ENCODE results near the gene STAT4.
"Not testable (repeated sequence)": the region's sequence is repeated elsewhere in the genome, so short reads cannot be mapped to it uniquely, and the experiment has no call there.

The STAT4 gene

DNA sequence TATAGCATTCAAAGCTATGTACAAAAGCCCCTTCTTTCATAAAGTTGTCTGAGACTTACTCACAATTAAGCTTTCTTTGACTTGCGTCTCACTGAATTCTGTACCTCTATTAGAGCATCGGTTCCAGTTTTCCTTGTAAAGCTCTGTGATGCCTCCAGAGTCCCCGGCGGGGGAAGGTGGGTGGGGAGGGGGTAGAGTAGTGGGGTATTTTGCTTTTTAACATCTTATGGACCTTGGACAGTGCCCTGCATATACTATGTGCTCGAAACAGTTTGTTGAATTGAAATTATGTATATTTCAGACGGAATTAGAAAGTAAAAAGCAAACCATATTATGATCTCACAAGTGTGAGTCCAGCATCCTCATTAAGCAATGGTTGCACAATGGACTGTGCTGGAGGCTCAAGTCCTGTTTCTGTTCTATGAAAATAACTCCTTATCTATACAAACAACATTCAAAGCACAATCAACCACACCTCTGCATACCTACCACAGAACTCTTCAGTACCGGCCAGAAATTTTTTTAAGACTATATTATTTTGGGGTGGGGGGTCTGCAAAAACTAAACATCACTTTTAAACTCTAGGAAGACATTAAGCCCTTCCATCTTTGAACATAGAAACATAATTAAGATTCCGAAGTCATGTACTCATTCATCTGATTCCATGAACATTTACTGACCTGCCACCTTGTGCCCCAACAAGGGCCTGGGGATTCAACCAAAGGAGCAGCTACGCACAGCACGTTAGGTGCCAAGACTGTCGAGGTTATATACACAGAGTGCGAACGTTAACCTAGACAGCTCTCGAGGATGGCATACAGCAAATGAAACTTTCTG, 137.7 kb downstream of the STAT4 start:
- no peak for DNase-seq

DNA sequence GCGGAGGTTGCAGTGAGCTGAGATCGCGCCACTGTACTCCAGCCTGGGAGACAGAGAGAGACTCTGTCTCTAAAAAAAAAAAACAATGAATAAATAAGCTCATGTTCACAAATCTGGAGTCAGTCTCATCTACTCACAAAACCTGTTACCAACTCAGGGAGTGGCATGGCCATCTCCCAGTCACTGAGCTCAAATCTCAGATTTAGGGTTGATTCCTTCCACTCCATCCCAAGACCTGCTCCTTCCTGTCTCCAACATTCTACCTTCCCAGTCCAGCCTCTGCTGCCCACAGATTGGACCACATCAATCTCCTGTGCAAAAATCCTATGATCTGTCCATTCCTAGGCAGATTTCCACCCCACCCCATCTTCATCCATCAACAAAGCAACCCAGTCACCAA, 138.4 kb downstream of the STAT4 start:
- no peak for DNase-seq

DNA sequence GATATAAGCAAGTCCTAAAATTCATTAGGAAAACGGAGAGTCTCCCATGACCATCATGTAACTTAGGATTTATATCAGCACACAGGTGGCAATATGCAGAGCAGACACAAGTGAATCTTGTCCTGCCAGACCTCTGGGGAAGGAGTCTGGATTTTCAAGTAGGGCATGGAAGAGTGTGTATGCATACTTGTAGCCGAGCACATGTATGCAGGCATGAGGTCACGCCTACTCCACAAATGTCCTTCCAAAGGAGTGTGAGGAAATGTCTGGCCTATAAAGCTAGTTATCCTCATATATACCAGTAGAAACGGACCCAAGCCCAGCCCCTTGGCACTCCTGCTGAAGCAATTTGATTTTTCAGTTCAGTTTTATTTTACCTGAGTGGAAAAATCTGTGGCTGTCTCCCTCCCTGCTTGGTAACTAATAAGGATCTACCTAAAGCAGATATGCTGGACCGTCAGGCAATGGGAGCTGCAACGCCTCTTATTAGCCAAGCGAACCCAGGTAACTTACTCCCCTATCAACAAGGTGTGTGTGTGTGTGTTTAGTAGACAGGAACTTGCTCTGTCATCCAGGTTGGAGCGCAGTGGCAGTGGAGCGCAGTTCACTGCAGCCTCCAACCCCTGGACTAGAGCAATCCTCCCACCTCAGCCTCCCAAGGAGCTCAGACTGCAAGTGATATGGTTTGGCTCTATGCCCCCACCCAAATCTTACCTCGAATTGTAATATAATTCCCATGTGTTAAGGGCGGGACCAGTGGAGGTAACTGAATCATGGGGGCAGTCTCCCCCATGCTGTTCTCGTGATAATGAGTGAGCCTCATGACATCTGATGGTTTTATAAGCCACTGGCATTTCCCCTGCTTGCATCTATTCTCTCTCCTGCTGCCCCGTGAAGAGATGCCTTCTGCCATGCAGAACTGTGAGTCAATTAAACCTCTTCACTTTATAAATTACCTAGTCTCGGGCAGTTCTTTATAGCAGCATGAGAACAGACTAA, 139.6 kb downstream of the STAT4 start:
- no peak for DNase-seq

DNA sequence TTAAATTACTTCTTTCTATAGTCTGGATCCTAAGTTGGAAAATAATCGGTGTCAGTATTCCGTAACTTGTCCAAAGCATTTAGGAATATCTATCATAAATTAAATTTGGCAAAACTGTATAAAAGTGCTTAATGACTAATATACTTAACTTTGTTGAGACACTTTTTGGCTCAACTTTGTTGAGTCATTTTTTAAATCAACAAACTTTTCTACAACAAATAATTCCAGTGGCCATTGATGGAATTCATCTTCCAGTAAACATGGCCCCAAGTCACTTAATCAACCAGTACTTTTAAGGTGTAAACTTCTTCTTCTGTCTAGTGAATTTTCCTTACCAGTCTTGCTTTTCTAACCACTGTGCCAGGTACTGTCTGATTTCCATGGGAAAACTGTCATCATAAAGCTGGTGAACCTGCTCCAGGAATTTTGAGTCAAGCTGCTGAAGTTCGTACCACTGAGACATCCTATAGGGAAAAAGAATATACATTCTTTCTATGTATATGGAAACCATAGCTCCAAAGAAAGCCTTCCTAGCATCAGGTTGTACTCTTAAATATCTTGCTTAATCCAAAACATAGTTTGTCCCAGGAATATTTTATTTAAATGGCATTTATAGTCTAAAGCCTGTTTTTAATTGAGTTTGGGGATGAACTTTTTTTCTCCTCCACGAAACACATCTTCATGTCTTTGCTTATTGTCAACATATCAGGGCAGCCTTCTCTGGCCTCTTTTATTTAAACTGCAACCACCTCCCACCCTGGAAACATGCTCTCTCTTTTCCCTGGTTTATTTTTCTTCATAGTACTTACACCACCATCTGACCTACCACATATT, 141.0 kb downstream of the STAT4 start:
- DNase-seq, result no peak

DNA sequence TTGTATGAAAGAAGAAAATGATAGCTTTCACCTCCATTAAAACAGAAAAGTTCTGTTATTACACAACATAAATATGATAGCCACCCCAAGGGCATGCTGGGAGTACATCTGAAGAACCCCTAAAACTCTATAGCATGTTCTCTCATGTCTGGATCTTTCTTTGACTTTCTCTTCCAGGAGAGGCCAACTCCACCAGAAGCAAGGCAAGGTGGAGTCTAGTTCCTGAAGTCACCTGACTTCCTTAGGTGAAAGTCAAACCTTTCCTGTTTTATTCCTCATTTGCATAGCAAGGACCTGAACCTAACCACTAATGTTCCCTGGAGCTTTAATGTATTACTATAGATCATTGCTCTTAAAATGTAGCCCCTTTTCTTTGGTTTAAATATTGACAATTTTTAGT, 142.5 kb downstream of the STAT4 start:
- no peak for DNase-seq

DNA sequence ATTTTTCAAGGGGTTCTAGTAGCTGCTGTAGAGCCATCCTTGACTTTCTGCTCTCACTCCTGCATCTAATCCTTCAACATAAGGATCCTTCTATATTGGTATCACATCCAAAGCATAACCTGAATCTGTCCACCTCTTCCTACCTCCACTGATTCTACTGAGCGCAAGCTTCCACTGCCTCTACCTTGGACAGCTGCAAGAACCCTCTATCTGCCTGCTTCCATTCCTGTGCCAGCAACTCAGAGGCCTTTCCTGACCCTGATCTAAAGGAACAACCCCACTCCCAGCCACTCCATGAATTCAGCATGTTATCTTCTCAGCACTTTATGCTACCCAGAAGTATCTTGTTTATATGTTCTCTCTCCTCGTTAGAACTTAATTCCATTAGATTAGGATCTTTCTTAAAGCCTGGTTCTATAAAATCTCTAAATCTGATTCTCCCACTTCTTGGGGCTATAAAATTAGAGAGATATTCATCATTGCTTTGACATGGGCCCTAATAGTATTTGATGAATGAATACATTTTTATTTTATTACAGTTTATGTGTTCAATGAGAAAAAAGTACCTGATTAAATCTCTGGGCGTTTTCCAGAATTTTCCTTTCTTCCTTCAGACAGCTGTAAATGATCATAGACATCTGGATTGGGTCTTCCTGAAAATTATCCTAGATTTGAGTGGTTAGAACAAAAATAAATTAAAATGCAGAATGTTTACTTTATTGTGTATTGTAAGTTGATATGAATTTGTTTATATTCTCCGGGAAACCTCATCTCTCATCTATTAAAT, 143.6 kb downstream of the STAT4 start:
- no peak for DNase-seq

DNA sequence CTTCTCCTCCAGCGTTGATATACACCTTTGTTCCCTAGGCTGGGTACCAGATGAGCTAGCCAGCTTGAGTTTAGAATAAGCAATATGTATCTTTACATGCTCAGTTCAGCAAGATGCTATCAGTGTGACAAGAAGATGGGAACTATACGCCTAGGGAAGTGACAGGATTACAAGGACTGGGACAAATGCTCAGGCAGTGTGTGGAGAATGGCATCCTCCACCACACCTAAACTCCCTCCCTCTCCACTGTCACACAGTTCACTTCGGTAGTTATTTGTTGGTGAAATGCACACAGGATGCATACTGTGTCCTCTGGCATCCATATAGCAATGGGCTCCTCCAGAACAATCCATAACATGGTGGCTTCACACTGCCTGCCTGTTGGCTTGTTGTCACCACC, 144.5 kb downstream of the STAT4 start:
- no peak for DNase-seq

DNA sequence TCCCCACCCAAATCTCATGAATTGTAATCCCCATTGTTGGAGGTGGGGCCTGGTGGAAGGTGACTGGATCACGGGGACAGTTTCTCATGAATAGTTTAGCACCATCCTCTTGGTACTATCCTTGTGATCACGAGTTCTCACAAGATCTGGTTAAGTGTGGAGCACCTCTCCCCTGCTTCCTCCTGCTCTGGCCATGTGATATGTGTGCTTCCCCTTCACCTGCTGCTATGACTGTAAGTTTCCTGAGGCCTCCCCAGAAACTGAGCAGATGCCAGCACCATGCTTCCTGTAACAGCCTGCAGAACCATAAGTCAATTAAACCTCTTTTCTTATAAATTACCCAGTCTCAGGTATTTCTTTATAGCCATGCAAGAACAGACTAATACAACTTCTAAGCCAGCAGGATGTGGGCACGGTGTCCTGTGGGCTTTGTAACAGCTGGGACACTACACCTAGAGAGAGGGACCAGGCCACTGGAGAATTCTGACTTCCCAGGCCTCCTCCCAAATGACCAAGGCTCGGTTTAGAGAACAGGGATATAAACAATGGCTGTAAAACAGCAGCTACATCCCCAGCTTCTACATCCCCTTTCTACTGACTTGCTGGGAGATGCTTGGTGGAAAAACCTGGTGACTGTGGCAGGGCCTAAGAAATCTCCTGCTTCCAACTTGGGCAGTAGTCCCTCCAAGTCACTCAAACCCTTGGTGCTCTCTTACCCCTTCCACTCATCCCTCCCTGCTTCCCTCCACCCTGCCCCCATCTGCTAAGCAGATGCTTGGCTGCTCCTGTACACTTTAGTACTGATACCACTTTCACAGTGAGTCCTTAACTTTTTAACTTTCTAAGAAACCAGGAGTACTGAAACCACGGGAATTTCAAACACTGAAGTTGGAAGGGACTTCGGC, 147.1 kb downstream of the STAT4 start:
- DNase-seq, result no peak

DNA sequence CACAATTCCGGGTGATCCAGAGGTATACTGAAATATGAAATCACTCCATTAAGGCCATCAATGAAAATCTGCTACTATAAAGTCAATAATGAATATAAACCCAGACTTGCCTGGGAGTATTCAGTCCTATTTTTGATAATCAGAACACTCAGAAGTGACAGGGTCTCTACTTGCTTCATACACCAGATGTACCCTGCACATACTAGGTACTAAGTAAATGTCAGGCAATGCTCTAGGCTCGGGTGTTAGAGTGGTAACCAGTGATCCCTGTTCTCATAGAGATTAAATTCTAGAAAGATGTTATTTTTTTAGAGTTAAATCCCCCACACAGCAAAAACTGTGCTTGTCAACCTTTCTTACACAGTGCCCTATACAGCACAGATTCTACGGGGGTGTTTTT, 149.2 kb downstream of the STAT4 start:
- no peak for DNase-seq

DNA sequence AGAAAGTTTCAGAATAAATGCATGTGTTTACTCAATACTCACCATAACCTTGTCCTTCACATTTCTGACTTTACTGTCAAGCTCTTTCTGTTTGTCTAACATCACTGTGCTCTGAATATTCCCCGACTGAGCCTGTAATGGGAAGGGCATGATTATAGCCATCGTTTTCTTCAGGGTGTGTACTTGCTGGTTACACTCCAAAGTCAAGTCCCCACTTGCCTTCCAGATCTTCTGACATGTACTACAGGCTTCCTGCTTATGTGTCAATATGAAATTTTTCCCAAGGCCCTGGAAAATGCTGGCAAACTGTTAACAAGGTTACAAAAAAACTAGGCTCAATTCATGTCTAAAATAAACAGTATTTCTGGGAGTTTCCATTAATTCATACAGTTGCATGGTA, 149.8 kb downstream of the STAT4 start:
- no peak for DNase-seq

DNA sequence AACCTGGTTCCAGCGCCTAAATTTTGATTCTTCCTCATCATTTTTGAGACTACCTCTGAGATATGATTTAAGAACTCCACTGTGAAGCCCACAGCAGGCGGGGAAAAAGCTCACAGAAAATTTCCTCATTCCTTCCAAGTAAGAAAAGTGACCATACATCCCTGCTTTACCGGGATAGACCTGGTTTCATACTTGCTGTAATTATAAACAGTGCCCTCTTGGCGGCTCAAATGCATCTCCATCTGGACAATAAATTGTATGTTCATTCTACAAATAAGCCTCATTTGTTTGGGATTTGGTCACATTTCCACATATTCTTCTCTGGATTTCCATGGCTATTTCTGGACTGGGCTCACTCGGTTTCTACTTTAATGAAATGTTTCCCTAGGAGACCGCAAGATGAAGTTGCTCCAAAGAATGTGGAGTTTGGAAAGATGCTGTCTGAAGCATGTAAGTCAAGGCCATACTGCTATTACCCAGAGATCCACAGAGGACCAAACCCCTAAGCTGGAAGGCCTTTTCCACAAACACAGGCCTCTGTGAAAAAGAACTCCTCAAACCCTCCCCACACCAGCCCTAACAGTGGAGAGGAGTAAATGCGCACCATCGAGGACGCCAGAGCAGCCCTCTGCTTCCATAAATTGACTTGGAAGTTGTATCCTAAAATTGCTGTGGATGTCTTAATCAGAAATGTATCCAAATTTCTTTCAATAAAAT, 150.7 kb downstream of the STAT4 start:
- no peak for DNase-seq

DNA sequence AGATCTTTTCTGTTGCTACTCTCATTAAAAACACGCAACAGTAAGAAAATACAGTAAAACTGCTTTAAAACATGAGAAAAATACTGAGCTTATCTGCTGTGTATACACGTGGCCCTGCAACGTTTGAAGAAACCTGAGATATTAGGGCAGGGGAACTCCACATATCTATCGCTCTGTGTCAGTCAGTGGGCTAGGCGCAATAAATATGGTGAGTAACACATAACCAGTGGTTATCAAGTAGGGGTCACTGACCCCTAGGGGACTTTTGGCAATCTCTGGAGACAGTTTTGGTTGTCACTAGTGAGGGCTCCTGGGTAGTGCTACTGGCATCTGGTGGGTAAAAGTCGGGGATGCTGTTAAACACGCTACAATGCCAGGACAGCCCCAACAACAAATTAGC, 151.7 kb downstream of the STAT4 start:
- DNase-seq, result no peak

DNA sequence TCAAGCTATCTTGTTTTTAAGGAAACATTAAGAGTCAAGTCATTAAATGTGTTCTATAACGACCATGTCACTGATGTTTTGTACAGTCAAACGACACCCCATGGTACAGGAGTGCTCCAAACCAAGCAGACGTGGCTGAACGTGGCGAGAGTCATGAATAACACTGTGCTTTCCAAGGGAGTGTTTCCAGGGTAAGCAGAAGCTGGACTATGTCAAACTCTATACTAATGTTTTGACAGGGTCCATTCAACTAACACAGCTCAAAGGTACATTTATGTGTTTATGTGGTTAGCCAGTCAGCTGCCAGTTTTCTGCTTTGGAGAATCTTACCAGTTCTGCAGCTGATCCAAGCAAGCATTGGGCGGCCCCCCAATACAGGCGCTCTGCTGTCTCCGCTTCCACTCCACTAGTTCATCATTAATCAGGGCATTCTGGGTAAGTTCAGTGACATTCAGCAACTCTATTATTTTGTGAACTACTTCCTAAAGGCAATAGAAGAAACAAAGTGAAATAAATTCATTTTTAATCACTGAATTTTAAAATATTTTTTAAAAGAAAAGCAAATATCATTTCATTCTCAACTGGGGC, 153.2 kb downstream of the STAT4 start:
- no peak for DNase-seq

DNA sequence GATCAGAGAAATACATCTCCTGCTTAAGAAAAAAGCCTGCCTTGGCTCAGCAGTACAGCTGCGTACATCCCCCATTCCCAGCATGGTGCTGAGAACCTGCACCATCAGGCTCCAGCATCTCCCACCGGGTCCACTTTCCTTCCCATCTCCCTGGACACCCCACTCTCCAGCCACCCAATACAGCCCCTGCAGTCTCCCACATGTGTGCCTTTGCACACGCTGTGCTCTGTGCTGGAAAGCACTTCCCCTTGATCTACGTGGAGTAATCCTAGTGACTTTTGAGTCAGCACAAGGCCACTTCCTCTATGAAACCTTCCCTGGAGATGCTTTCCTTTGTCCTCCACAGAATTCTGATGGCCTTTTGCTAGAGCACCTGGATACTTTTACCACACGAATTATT, 153.8 kb downstream of the STAT4 start:
- no peak for DNase-seq

DNA sequence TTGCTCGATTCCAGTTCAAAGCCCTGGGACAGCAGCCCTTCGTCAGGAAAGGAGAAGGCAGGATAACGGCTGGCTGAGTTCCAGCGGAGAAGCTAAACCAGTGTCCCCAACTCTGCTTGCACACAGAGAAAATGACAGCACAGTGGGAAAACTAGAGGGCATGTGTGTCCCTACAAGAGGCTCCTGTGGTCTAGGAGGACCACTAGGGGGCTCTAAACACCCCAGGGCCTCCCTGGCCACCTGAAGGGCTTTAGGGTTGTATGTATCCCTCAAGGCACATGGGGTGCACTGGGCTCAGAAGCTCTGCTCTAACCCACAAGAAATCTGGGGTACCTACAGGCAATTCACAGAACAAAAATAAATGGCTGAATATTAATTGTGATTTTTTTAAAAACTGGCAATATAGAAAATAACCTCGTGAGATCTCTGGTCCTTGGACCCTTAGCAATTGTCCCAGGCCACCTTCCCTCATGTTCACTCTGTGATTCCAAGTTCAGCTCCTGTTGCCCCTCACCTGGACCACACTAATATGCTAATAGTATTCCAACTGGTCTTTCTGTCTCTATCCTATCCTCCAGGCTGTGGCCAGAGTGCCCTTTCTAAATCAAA, 154.4 kb downstream of the STAT4 start:
- no peak for DNase-seq

DNA sequence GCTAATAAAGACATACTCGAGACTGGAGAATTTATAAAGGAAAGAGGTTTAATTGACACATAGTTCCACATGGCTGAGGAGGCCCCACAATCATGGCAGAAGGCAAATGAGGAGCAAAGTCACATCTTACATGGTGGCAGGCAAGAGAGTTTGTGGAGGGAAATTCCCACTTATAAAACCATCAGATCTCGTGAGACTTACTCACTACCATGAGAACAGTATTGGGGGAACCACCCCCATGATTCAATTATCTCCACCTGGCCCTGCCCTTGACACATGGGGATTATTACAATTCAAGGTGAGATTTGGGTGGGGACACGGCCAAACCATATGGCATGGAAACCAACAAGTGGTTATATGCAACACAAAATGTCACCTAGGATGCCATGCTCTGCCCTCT, 155.5 kb downstream of the STAT4 start:
- not testable (repeated sequence) for DNase-seq

DNA sequence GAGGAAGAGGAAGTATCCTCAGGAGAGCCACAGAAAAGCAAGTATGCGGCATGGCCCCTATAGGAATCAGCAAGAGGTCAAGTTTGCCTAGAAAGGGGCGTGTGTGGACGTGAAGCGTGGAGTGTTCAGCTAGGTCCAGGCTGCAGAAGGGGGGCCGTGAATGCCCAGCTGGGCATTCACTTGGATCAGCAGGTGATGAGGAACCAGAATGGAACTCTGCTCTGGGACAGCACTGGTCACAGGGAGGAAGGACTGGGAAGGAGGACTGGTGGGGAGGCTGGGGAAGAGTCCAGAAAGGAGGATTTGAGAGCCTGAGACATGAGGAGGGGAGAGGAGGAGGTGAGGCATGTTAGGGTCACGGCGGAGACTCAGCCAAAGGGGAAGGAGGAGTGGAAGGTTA, 156.6 kb downstream of the STAT4 start:
- DNase-seq, result no peak

DNA sequence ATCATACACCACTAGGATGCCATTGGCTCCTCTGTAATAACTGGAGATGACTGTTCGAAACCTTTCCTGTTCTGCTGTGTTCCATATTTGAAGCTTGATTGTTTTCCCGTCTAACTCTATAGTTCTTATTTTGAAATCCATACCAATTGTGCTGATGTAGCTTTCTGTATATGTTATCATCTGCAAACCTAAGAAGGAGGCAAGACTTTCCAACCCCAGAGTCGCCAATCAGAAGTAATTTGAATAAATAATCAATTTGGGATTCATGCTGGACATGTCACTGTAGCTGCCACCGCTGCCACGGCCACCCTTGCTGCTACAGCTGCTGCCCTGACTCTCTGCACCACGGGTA, 157.5 kb downstream of the STAT4 start:
- DNase-seq, result no peak

DNA sequence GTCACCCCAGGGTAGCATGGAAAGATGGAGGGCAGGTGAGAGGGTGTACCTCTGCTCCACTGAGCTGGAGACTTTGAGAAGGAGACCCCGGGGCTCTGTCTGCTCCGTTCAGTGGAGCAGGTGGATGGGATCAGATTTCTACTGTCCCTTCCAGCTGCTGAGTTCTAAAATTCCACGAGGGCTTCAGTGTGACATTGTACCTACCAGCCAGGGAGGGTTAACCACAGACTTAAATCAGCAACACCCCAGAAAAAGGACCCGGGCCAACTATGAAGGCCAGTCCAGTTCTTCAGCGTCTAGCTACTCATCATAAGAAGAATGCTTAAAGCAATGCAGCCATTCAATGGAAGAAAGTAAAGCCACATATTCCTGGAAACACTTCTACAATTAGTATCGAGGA, 160.7 kb downstream of the STAT4 start:
- no peak for DNase-seq

DNA sequence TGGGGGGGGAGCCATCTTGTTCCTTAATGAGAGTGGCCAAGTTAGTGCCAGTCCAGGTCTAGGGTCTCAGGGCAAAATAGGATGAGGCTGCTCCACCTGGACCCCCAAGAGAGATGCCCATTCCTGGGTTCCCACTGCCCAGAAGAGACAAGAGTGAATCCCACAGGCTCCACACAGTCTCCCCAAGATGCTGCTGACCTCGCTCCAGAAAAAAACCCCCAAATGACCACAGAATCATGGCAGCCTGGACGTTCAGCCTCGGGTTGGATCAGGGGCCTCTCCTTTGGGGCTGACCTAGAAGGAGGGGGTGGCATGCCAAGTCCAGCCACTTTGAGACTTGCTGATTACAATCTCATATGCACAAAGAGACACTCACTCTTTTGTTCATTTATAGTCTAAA, 161.9 kb downstream of the STAT4 start:
- DNase-seq, result no peak
